HG02852 (cell line): Measurements from ENCODE around the gene RGS12.

Experiments used
- ATAC-seq: cut with Tn5 transposase; IDR thresholded peaks from one replicate; pipeline ENCODE4 v1.9.1; 2021; ENCODE audit warnings: mild to moderate bottlenecking, moderate library complexity; ENCODE audit not compliant: unreplicated experiment

The RGS12 gene

GRCh38 chr4:3292571-3293400 lies at the start of gene RGS12:
Gene RGS12 (plus strand): TSS chr4:3293021. CDS start chr4:3316171, 23,150 bp downstream.
- peak; percentile 86 for ATAC-seq

GRCh38 chr4:3243136-3243780 lies 49.6 kb upstream of the RGS12 start:
- ATAC-seq = no peak

- ATAC-seq = no peak
Observed at GRCh38 chr4:3244002-3244401, 48.8 kb upstream of the RGS12 start.

- ATAC-seq = no peak
Observed at GRCh38 chr4:3244747-3245146, 48.1 kb upstream of the RGS12 start.

GRCh38 chr4:3245676-3246075 lies 47.1 kb upstream of the RGS12 start:
- ATAC-seq = no peak

GRCh38 chr4:3246458-3247398 lies 46.1 kb upstream of the RGS12 start:
- no peak for ATAC-seq

GRCh38 chr4:3247399-3248177 lies 45.2 kb upstream of the RGS12 start:
- no peak for ATAC-seq

GRCh38 chr4:3248178-3248480 lies 44.7 kb upstream of the RGS12 start:
- ATAC-seq = no peak

- ATAC-seq = no peak
Observed at GRCh38 chr4:3248811-3249661, 43.8 kb upstream of the RGS12 start, which contains the start of gene MSANTD1. Gene MSANTD1 (plus strand): TSS chr4:3249159. CDS start chr4:3249223, 64 bp downstream.

- no peak for ATAC-seq
Observed at GRCh38 chr4:3249711-3250437, 42.9 kb upstream of the RGS12 start.

GRCh38 chr4:3250438-3250955 lies 42.3 kb upstream of the RGS12 start:
- no peak for ATAC-seq

- ATAC-seq = no peak
Observed at GRCh38 chr4:3250956-3251690, 41.7 kb upstream of the RGS12 start.

- ATAC-seq = no peak
Observed at GRCh38 chr4:3251691-3252479, 40.9 kb upstream of the RGS12 start.

- ATAC-seq = no peak
Observed at GRCh38 chr4:3252480-3252828, 40.4 kb upstream of the RGS12 start.

GRCh38 chr4:3252831-3253641 lies 39.8 kb upstream of the RGS12 start:
- ATAC-seq = no peak

- no peak for ATAC-seq
Observed at GRCh38 chr4:3253808-3254207, 39.0 kb upstream of the RGS12 start.
